GM18502 (cell line): ENCODE data around the gene IFNA2.
A peak's percentile ranks its signal among the peaks of the same experiment; 100 is the strongest.
"Not testable (repeated sequence)": the region's sequence is repeated elsewhere in the genome, so short reads cannot be mapped to it uniquely, and the experiment has no call there.

Experiments used
- ATAC-seq: cut with Tn5 transposase; IDR thresholded peaks from one replicate; pipeline ENCODE4 v1.9.1; 2021; ENCODE audit warnings: mild to moderate bottlenecking; ENCODE audit not compliant: unreplicated experiment, poor library complexity

The IFNA2 gene

GRCh38 chr9:21392270-21392669 lies 7.1 kb upstream of the IFNA2 start:
- peak; percentile 87 for ATAC-seq

GRCh38 chr9:21383627-21384026 lies 1.6 kb downstream of the IFNA2 start:
- ATAC-seq, result no peak

- ATAC-seq, result peak; percentile 99
These were observed 3.5 kb downstream of the IFNA2 start for GRCh38 chr9:21381448-21382339.

- ATAC-seq, result not testable (repeated sequence)
These were observed 13.7 kb downstream of the IFNA2 start for GRCh38 chr9:21371467-21371866.

GRCh38 chr9:21367957-21368356 lies 17.2 kb downstream of the IFNA2 start, which contains the start of gene IFNA13:
Gene IFNA13, minus strand, starts transcription at chr9:21368057. Its CDS starts 47 bp downstream, at chr9:21368010.
- ATAC-seq, result no peak

GRCh38 chr9:21367169-21367568 lies 18.0 kb downstream of the IFNA2 start:
- ATAC-seq, result peak; percentile 95

- no peak for ATAC-seq
These were observed 22.9 kb downstream of the IFNA2 start for GRCh38 chr9:21362287-21362686.

GRCh38 chr9:21357479-21358460 lies 27.4 kb downstream of the IFNA2 start:
- peak; percentile 94 for ATAC-seq

- ATAC-seq, result no peak
These were observed 34.4 kb downstream of the IFNA2 start, which contains the start of gene IFNA6 for GRCh38 chr9:21350787-21351186. Gene IFNA6, minus strand, starts transcription at chr9:21350887. Its CDS starts 0 bp downstream, at chr9:21350887.

- no peak for ATAC-seq
These were observed 36.7 kb downstream of the IFNA2 start for GRCh38 chr9:21348430-21348970.

- ATAC-seq, result no peak
These were observed 44.5 kb downstream of the IFNA2 start for GRCh38 chr9:21340735-21341134.

GRCh38 chr9:21336457-21336856 lies 48.7 kb downstream of the IFNA2 start:
- no peak for ATAC-seq

GRCh38 chr9:21334701-21335632 lies 50.2 kb downstream of the IFNA2 start, which contains the start of gene KLHL9:
Gene KLHL9, minus strand, starts transcription at chr9:21335404. Its CDS starts 545 bp downstream, at chr9:21334859.
- peak; percentile 88 for ATAC-seq
